Muscle of leg (tissue), 11 donors: ENCODE measurements around the gene ADAM22. TPM values are rescaled to one million over a fixed set of nuclear protein-coding genes. Genes with fewer than 3 reads are reported as not detected.

Experiments
- DNase-seq: peaks from one replicate; pipeline ENCODE4 v3.0.0; 2013
- H3K27ac ChIP-seq: one replicate; pipeline ENCODE4 v1.5.1; 2013; ENCODE audit warnings: mild to moderate bottlenecking, low read length, control low read depth
- H3K27me3 ChIP-seq: one replicate; pipeline ENCODE4 v1.6.1; 2013; ENCODE audit warnings: low read length; ENCODE audit not compliant: control insufficient read depth, insufficient read depth
- H3K36me3 ChIP-seq: one replicate; pipeline ENCODE4 v1.6.1; 2013; ENCODE audit warnings: low read length; ENCODE audit not compliant: control insufficient read depth, insufficient read depth
- H3K4me1 ChIP-seq: one replicate; pipeline ENCODE4 v1.6.1; 2013; ENCODE audit warnings: low read length; ENCODE audit not compliant: control insufficient read depth, insufficient read depth
- H3K4me3 ChIP-seq: one replicate; pipeline ENCODE4 v1.5.1; 2013; ENCODE audit warnings: low read length, control low read depth
- H3K9me3 ChIP-seq: replicated peaks from 2 replicates; pipeline ENCODE4 v1.6.1; 2013; ENCODE audit warnings: low read depth, low read length; ENCODE audit not compliant: control insufficient read depth
- WGBS: methylation state at CpG from one replicate; pipeline ENCODE4 v1.1.5; 2013; ENCODE audit warnings: missing lambda C conversion rate; ENCODE audit not compliant: insufficient coverage; 5-methylcytosine and 5-hydroxymethylcytosine counted together
- polyA plus RNA-seq, 8 donors: library from polyadenylated mRNA; unstranded; fragments of 120-200 nt; gene quantifications; one replicate each; pipeline versions ENCODE4 v1.2.1 to v1.2.3, GENCODE V29; 2013; ENCODE audit warnings: inconsistent platforms in 1 of 8, low replicate concordance in 1 of 8; ENCODE audit not compliant: insufficient read length in 8 of 8, insufficient read depth in 1 of 8
- total RNA-seq: library from RNA; stranded (reverse); fragments of 120-200 nt; gene quantifications from one replicate; pipeline ENCODE4 v1.2.4, GENCODE V29; 2013

Gene ADAM22
- total and polyA plus RNA-seq, 9 donors = 7.3 to 17.1 (median 15.1) TPM

DNA sequence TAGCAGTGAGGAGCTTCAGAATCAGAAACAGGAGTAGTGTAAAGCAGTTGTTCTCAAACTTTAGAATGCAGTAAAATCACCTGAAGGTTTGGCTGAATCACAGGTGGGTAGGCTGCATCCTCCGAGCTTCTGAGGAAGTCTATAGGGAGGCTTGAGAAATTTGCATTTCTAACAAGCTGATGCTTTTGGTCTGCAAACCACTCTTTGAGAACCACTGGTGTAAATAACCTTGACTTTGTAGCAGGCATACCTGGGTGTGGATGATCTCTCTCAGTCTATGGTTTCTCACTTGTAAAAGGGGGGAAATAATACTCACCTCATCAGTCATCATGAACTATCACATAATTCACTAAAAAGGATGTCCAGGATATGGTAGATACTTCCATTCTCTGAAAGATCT is 167.7 kb downstream of the ADAM22 start:
- H3K4me3 ChIP-seq = no peak overlapping the region

DNA sequence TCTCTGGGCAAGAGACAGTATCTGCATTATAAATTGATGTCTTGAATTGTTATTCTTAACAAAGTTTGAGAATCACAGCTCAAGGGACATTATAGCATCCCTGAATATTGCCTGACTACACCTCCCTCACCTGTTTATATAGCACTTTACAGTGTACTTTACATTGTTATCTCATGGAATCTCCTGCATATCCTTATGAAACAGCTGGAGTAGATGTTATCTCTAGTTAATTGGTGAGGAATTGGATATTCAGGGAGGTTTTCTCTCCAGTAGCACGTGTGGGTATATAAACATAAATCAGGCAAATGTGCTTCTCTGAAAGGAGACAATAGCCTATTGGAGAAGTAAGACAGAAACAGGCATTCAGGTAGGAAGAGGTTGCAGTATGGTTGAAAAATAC is 168.6 kb downstream of the ADAM22 start:
- Histone ChIP-seq H3K27me3 (no peaks in the 10 kb centered on the region), H3K27ac (no peak overlapping the region), H3K4me3 (no peak overlapping the region), H3K9me3 (no peaks in the 10 kb centered on the region), H3K4me1 (no peaks in the 10 kb centered on the region), H3K36me3 (no peaks in the 10 kb centered on the region)
- 13% methylated on average over 1 of the region's 1 CpG for WGBS
- DNase-seq = no peak

More for the DNA sequence above, 167.7 kb downstream of the ADAM22 start:
- H3K36me3 ChIP-seq = no peaks in the 10 kb centered on the region
- no peak overlapping the region for H3K27ac ChIP-seq
- no peaks in the 10 kb centered on the region for H3K9me3 ChIP-seq
- no peaks in the 10 kb centered on the region for H3K4me1 ChIP-seq
- no peaks in the 10 kb centered on the region for H3K27me3 ChIP-seq
- no CpG with 5 or more reads among the region's 1 CpG for WGBS
- DNase-seq = no peak

DNA sequence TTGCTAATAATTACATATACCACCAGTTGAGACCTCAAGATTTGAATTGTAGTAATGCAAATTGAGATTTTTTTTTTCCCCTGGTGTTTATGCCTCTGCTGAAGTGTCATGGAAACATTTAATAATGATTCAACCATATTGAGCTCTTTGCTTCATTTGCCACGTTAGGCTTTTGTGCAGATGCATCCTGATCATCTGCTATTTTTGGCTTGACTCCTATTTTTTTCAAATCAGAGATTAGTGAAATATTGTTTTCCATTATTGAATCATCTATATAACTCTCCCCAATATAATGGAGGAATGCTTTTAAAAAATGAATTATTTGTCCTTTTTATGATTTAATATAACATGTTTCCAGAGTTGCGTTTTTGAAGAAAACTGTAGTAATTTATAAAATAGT is 170.7 kb downstream of the ADAM22 start:
- no peaks in the 10 kb centered on the region for H3K9me3 ChIP-seq
- peak overlapping the region; percentile 39 for H3K27ac ChIP-seq
- peak; percentile 91 for DNase-seq
- H3K36me3 ChIP-seq = no peaks in the 10 kb centered on the region
- no CpG with 5 or more reads among the region's 2 CpGs for WGBS
- H3K4me1 ChIP-seq = no peaks in the 10 kb centered on the region
- no peaks in the 10 kb centered on the region for H3K27me3 ChIP-seq
- H3K4me3 ChIP-seq = no peak overlapping the region

DNA sequence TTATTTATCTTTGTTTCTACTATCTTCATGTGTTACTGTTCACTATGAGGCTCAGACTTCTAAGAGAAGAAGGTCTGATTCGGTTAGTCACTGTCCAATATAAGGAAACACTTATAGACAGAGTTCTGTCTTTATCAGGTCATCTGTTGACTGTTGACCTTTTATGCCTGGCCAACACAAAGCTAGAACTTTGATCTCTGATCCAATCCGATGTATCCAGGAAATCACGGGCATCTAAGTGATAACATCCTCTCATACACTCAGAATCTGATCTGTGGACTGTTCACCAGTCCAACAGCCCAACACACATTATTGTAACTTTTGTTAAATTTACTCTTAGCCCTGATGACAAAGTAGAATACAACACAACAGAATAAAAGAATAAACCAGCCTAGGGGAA is 171.2 kb downstream of the ADAM22 start:
- peak overlapping the region; percentile 39 for H3K27ac ChIP-seq
- H3K4me3 ChIP-seq = no peak overlapping the region
- WGBS = 73% methylated on average over 2 of the region's 3 CpGs
- no peaks in the 10 kb centered on the region for H3K27me3 ChIP-seq
- DNase-seq = no peak
- H3K9me3 ChIP-seq = no peaks in the 10 kb centered on the region
- H3K36me3 ChIP-seq = no peaks in the 10 kb centered on the region
- no peaks in the 10 kb centered on the region for H3K4me1 ChIP-seq

DNA sequence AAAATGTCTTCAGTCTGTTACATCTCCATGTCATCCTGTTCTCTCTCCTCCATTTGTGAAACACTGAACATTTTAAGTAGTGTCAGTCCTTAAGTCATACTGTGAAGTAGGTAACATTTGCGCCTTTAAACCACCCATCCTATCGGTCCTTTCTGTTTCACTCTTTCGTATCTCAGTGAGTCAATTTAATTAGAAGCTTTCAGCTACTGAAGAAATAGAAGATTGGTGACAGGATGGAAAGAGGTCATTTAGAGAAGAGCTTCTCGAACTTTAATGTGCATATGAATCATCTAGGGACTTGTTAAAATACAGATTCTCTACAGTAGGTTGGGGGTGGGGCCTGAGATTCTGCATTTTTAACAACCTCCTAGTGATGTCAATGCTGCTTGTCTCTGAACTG is 172.4 kb downstream of the ADAM22 start:
- WGBS = no CpG with 5 or more reads among the region's 4 CpGs
- H3K36me3 ChIP-seq = no peaks in the 10 kb centered on the region
- H3K4me3 ChIP-seq = no peak overlapping the region
- no peak overlapping the region for H3K27ac ChIP-seq
- no peak for DNase-seq
- H3K27me3 ChIP-seq = no peaks in the 10 kb centered on the region
- H3K9me3 ChIP-seq = no peaks in the 10 kb centered on the region
- no peaks in the 10 kb centered on the region for H3K4me1 ChIP-seq

DNA sequence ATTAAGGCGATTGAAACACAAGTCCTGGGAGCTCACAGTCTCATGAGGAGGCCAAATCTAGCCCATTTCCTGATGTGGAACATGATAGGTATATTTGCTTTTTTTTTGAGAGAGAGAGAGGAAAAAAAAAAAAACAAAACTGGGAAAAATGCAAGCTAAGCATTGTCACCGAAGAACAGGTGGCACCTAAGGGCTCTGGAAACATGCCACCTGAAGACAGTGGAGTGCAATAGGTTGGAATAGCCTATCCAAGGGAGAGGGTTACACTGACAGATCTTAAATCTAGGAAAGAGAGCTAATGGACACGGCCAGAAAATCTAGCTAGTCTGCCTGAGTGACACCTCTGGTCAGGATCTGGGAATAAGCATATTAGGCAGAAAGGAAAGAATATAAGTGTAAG is 175.6 kb downstream of the ADAM22 start:
- H3K27me3 ChIP-seq = no peaks in the 10 kb centered on the region
- H3K4me1 ChIP-seq = peaks cover 10% of the 10 kb centered on the region
- DNase-seq = no peak
- no peaks in the 10 kb centered on the region for H3K36me3 ChIP-seq
- 58% methylated on average over 2 of the region's 3 CpGs for WGBS
- H3K27ac ChIP-seq = no peak overlapping the region
- H3K4me3 ChIP-seq = no peak overlapping the region
- no peaks in the 10 kb centered on the region for H3K9me3 ChIP-seq

DNA sequence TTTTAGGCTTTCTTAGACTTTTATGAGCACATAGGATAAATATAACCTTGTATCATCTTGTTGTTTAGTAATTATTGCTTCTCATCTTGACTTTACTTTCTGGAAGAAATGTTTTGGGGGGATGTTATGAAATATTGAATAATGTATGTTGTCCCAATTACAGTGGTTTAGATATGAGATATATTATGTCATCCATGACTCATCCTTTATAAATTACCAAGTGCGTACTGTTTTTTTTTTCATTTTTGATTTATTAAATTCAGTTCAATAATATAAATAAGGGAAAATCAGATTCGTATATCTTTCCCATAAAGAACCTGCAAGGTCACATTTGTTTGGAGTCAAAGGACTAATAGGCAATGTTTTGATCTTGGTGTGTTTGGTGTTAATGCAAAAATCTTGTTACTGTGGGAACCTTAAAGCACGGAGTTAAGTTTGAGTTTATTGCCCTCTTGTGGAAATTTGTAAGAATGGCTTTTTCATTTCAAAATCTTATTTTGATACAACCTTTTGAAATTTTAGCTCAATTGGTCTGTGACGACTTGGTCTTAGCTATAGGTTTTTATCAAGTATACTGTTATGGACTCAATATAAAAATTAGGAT is 177.2 kb downstream of the ADAM22 start:
- Histone ChIP-seq H3K27me3 (no peaks in the 10 kb centered on the region), H3K36me3 (no peaks in the 10 kb centered on the region), H3K9me3 (no peaks in the 10 kb centered on the region), H3K27ac (no peak overlapping the region), H3K4me3 (no peak overlapping the region), H3K4me1 (peaks cover 11% of the 10 kb centered on the region)
- peak; percentile 85 for DNase-seq
- no CpG with 5 or more reads among the region's 4 CpGs for WGBS

DNA sequence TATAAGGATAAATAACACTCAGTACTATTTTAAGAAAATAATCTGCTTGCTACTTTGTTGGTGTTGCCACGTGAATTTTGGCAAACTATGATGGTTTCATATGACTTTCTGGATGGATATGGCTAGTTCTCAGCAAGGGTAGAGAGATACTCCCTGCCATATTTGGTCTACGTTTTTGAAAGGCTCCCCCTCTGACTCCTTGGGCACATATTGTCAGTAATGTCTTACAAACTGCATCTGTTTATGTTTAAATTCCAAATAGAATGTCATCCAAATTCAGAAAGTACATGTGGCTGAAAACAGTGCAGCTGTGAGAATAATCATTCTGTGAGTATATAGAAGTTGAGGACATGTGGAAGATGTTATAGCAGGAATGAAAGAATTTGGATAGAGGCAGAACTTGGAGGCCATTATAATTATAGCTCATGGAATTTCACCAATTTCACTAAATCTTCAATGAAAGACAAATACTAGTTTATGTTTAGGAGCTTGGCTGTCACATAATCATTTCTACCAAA is 178.0 kb downstream of the ADAM22 start:
- H3K27me3 ChIP-seq = no peaks in the 10 kb centered on the region
- WGBS = no CpG with 5 or more reads among the region's 2 CpGs
- no peaks in the 10 kb centered on the region for H3K36me3 ChIP-seq
- no peaks in the 10 kb centered on the region for H3K9me3 ChIP-seq
- no peak overlapping the region for H3K4me3 ChIP-seq
- peaks cover 11% of the 10 kb centered on the region for H3K4me1 ChIP-seq
- peak overlapping the region; percentile 52 for H3K27ac ChIP-seq
- peak; percentile 96 for DNase-seq

DNA sequence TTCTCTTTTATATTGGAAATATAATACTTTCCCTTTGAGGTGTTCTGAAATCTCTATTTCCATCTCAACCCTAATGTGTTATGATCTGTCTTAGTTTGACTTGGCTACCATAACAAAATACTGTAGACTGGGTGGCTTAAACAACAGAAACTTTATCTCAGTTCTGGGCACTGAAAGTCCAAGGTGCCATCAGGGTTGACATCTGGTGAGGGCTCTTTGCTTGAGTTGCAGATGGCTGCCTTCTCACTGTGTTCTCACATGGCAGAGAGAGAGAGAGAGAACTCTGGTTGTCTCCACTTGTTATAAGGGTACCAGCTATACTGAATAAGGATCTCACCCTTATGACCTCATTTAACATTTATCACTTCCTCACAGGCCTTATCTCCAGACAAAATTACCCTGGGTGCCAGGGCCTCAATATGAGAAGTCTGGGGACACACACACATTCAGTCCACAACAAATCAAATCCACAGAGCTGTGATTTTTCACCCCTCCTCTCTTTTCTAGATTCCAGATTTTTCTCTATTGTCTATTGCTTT is 181.3 kb downstream of the ADAM22 start:
- no peaks in the 10 kb centered on the region for H3K27me3 ChIP-seq
- H3K4me1 ChIP-seq = peaks cover 11% of the 10 kb centered on the region
- no peak overlapping the region for H3K27ac ChIP-seq
- no peak for DNase-seq
- no peaks in the 10 kb centered on the region for H3K9me3 ChIP-seq
- H3K36me3 ChIP-seq = no peaks in the 10 kb centered on the region
- no peak overlapping the region for H3K4me3 ChIP-seq

DNA sequence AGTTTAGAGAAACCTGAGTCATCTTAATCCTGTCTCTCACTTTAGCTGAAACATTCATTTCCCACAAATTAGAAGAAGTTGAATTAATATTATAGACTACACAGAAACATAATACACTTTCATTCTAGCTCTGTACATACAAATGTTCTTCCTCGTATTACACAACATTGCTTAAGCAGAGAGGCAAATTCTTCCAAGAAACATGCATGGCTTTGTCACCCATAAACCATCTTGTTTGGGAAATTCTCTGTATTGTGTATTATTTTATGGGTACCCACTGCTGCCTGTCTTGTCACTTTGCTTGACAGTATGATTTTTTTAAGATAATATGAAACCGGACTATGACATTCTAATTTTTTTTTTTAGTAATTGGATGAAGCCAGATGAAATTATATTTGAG is 181.8 kb downstream of the ADAM22 start:
- Histone ChIP-seq H3K4me1 (peaks cover 11% of the 10 kb centered on the region), H3K9me3 (no peaks in the 10 kb centered on the region), H3K4me3 (no peak overlapping the region), H3K27me3 (no peaks in the 10 kb centered on the region), H3K27ac (peak overlapping the region; percentile 80), H3K36me3 (no peaks in the 10 kb centered on the region)
- peak; percentile 77 for DNase-seq
- no CpG with 5 or more reads among the region's 2 CpGs for WGBS
